Testis (tissue), 2 donors: ENCODE results near the gene ESRRA.

Experiments used
- CTCF ChIP-seq, 3 experiments: fragments of 450-650 bp in 2 of 3; fragments of 200-600 bp in 1 of 3; sonication (generic) in 1 of 3; IDR thresholded peaks; one replicate each; pipeline ENCODE4 v1.5.1; 2016 to 2019; ENCODE audit warnings: antibody characterized with exemption in 3 of 3, mild to moderate bottlenecking in 2 of 3, moderate library complexity in 1 of 3
- POLR2A ChIP-seq: fragments of 450-650 bp; IDR thresholded peaks from one replicate; pipeline ENCODE4 v1.6.1; 2017; ENCODE audit warnings: antibody characterized with exemption, mild to moderate bottlenecking, moderate library complexity

DNA sequence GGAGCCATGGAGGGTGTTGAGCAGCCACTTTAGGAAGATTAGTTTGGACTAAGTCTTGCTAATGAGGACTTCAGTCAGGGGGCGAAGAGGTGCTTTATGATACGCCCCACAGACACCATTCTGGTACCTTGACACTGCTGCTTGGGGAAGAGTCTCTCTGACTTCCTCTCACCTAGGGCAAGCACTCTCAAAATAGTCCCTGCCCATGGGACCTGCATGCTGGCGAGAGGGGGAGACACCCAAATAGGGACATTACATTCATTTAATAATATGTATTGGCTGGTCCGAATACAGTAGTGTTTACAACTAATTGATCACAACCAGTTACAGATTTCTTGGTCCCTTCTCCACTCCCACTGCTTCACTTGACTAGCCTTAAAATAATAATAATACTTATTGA lies 9.6 kb upstream of the ESRRA start:
- no peak for TF ChIP-seq CTCF (IDR thresholded peaks at IDR 0.05)
- no peak for TF ChIP-seq POLR2A
